Right cardiac atrium (tissue), 5 donors: ENCODE measurements around the gene AQP12A. TPM values are rescaled to one million over a fixed set of nuclear protein-coding genes. Genes with fewer than 3 reads are reported as not detected.
A peak's percentile ranks its signal among the peaks of the same experiment; 100 is the strongest.
"Not testable (repeated sequence)": the region's sequence is repeated elsewhere in the genome, so short reads cannot be mapped to it uniquely, and the experiment has no call there.

Experiments used
- ATAC-seq, 2 donors: fragments of 200-7000 bp; cut with Tn5 transposase; one replicate each; pipeline versions ENCODE4 v1.8.0 to v1.9.1; 2020; ENCODE audit warnings: moderate library complexity in 2 of 2, mild to moderate bottlenecking in 1 of 2
- DNase-seq, 3 donors: peaks; one replicate each; pipeline ENCODE4 v3.0.0-alpha.2; 2020
- H3K27ac ChIP-seq: one replicate; pipeline ENCODE4 v1.5.1; 2013; ENCODE audit warnings: mild to moderate bottlenecking, low read length, control low read depth, moderate library complexity
- H3K27me3 ChIP-seq: one replicate; pipeline ENCODE4 v1.6.1; 2013; ENCODE audit not compliant: control insufficient read depth, insufficient read depth
- H3K4me1 ChIP-seq: one replicate; pipeline ENCODE4 v1.6.1; 2013; ENCODE audit warnings: low read length; ENCODE audit not compliant: control insufficient read depth, insufficient read depth
- H3K4me3 ChIP-seq: one replicate; pipeline ENCODE4 v1.5.1; 2013; ENCODE audit warnings: low read length, control low read depth
- H3K9me3 ChIP-seq: one replicate; pipeline ENCODE4 v1.6.1; 2013; ENCODE audit warnings: low read length; ENCODE audit not compliant: control insufficient read depth
- WGBS: extraction: QIAGEN DNeasy Blood & Tissue Kit; methylation state at CpG from one replicate; pipeline ENCODE4 v1.1.7; 2013; 5-methylcytosine and 5-hydroxymethylcytosine counted together
- intact Hi-C, 4 donors: fragments of 100-400 bp; cut with DNase I; formaldehyde crosslinking; loops; one replicate each; pipeline versions ENCODE4 v1.11.0 to v1.14.0; 2022 to 2023
- polyA plus RNA-seq: library from polyadenylated mRNA; stranded (reverse); fragments of 200-250 nt; gene quantifications from one replicate; pipeline ENCODE4 v1.2.3, GENCODE V29; 2013
- total RNA-seq, 4 donors: library from RNA; stranded (reverse); fragmentation: NEBNext Ultra II Directional; extraction: Animal tissue kit (Norgen Biotek cat#: 25700); gene quantifications; one replicate each; pipeline ENCODE4 v1.2.1, GENCODE V29; 2021
- donor health status: healthy with polysubstance abuse.
- donor health status: DM: no; HTN: yes; CAD: no.
- donor health status: DM: no; HTN: no; CAD: no.
- donor health status: DM: no; HTN: yes; CAD: no; lungs with severe emphysema.
- donor health status: DM: yes; HTN: yes; CAD: no.

AQP12A gene
- total and polyA plus RNA-seq, 5 donors: not detected

DNA sequence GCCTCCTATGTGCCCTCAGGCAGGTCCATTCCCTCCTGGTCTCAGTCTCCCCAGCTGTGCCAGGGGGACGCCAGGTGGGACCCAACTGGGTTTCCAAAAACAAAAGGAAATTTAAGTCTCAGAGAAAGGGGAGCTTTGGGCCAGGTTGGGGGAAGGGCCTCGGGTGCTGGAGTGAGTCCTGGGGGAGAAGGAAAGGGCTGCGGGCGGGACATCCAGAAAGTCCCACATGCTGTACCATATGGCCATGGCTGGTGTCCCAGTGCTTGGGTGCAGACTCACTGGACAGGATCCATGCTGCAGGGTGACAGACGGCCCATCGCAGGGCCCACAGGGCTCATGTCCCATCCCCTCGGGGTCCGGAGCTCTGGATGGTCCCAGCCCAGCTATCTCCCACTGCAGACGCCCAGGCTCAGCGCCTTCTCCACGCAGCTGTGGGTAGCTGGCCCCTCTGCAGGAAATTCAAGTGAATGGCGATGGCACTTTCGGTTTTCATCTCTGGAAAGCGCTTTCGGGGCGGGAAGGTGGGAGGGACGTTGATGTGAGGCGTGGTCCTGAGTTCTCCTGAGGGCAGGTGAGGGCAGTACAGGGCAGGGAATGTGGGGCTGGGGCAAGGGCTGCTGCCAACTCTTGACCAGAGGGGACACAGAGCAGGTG, 1.1 kb upstream of the AQP12A start:
- DNase-seq: peak in 1 of 3 donors; percentile 23
- ATAC-seq, H3K27me3 ChIP-seq, H3K27ac ChIP-seq, H3K4me1 ChIP-seq, H3K9me3 ChIP-seq, H3K4me3 ChIP-seq, intact Hi-C loops: not testable (repeated sequence)
- 74% methylated on average over 6 of the region's 18 CpGs for WGBS

DNA sequence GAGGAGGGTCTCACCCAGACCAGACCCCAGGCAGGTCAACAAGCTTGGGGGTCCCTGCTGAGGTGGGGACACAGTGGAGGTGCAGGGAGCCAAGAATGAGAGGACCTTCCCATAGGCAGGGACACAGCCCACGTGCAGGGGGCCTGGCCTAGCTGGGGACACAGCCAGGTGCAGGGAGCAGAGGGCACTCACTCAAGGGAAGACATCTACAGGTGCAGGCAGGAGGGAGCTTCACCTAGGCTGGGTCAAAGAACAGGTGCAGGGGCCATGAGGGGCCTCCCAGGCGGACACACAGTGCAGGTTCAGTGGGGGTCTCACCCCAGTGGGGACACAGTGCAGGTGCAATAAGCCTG, 615 bp upstream of the AQP12A start:
- intact Hi-C loops, H3K4me1 ChIP-seq, H3K4me3 ChIP-seq, ATAC-seq, H3K27ac ChIP-seq, H3K9me3 ChIP-seq, H3K27me3 ChIP-seq, DNase-seq: not testable (repeated sequence)
- 45% methylated on average over 1 of the region's 2 CpGs for WGBS

DNA sequence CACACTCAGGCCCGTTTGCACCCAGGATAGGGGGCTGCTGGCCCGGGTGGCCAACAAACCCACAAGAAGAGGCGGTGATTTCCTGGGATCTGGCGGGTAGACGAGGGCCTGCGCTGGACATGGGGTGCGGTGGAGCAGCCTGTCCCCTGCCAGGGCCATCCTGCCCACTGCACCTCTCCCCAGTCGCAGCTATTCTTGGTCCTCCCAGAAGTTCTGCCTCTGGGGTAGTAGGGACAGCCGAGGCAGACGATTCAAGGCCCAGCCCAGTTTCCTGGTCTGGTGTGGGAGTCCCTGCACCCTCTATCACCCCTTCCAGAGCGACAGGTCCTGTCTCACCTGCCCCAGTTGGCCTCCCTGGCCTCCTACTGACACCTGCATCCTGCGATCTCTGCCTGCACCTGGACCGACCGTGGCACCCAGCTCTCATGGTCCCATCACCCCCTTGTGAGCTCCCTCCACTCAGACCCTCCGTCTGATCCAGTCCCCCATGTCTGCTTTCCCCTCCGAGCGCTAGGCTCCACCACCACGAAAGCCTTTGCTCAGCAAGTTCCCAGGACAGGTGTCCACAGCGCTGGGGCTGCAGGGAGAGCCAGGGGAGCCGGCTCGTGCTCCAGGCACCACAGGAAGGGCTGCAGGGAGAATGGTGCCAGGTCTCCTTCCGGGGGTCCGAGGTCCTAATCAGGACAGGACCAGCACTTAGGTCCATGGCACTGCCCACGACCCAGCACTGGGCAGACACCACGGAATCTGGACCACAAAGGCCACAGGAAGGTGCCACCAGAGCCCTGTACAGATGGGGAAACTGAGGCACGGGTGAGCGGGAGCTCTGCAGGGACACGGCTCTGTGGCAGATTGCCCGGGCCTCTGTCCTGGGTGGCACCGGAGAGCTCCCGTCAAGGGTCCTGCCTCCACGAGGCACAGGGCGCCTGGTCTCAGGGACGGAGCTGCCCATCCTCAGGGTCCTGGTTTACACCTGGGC, 1.2 kb downstream of the AQP12A start:
- 67% methylated on average over 14 of the region's 34 CpGs for WGBS
- H3K9me3 ChIP-seq, H3K4me3 ChIP-seq, H3K4me1 ChIP-seq, H3K27ac ChIP-seq, H3K27me3 ChIP-seq, intact Hi-C loops, ATAC-seq: not testable (repeated sequence)
- peak in 1 of 3 donors; percentile 24 for DNase-seq

DNA sequence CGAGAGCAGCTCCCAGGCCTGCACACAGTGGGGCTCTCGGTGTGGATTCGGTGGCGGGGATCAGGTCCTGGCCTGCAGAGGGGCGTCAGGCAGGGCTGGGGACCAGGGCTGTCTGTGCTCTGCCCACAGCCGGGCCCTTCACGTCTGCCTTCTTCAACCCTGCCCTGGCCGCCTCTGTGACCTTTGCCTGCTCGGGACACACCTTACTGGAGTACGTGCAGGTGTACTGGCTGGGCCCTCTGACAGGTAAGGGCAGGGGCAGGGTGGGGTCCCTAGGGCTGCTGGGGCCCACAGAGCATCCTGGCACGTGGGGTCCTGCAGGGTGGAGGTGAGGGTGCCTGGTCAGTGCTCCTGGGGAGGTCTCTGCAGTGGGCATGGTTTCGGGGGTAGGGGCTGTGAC, 2.6 kb downstream of the AQP12A start:
- H3K9me3 ChIP-seq, DNase-seq, intact Hi-C loops, H3K27me3 ChIP-seq, H3K4me3 ChIP-seq, H3K4me1 ChIP-seq, H3K27ac ChIP-seq, ATAC-seq: not testable (repeated sequence)
- WGBS: 100% methylated on average over 1 of the region's 12 CpGs

DNA sequence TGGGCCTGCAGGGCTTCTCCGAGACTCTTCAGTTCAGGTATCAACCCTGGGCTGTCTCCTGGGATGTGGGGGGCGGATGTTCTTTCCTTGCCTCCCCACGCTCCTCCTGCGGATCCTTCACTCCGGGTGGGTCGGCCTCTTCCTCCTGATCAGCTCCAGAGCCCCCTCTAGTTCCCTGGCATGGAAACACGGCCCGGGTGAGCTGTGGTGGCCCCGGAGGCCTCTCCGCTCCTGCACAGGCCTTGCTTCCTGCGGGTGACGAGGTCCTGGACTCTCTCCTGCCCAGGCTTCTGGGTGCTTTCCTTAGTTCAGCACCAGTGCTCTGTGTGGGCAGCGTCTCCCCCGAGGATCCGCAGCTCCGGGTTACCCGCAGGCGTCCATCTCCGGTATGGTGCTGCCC, 3.9 kb downstream of the AQP12A start:
- H3K4me1 ChIP-seq, H3K4me3 ChIP-seq, H3K27me3 ChIP-seq, ATAC-seq, H3K9me3 ChIP-seq, intact Hi-C loops, DNase-seq, H3K27ac ChIP-seq: not testable (repeated sequence)
- no CpG with 5 or more reads among the region's 19 CpGs for WGBS

DNA sequence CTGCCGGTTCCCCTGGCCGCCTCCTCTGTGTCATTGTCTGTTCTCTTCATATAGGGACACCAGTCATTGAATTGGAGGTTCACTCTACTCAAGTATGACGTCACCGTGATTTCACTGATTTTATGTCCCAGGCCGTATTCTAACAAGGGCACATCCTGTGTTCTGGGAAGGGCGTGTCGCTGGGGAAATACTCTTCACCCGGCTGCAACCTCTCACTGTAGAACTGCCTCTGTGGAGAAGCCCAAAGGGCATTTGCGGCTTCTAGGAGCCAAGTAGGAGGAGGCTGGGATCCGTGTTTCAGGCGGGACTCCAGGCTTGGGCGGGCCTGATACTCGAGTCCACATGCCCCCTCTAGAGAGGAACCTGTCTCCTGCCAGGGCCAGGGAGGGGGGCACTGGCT, 4.8 kb downstream of the AQP12A start:
- ATAC-seq: peak in 1 of 2 donors; percentile 32
- 60% methylated on average over 4 of the region's 13 CpGs for WGBS
- H3K9me3 ChIP-seq, intact Hi-C loops, H3K4me3 ChIP-seq, H3K27ac ChIP-seq, DNase-seq, H3K27me3 ChIP-seq, H3K4me1 ChIP-seq: not testable (repeated sequence)

DNA sequence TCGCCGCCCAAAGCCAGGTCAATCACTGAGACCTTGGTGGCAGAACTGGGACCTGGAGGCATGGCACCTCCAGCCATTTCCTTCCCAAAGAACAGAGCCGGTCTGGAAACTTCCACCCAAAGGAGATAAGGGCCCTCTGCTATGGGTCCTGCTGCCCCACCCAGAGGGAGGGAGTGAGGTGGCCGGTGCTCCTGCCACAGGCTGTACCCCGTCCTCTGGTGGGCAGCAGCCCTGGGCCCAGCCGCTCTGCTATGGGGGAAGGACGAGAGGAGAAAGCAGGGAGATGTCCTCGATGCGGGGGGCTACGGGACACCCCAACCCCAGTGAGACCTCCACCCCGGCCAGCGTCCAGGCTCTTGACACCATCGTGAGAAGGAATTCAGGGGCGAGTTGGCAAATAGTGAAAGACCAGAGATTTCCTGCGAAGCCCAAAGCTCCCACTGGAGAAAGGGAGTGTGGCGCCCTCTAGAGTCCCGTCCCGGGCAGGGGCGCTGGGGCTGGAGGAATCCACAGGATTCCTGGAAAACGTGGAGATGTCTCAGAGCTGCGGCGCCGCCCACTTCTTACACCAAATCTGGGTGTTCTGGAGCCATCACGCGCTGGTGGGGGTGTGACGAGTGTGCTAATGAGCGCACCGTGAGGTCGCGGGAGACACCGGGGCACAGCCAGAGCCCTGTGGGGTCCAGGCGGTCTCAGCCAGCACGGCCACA, 7.3 kb downstream of the AQP12A start:
- H3K27me3 ChIP-seq, H3K4me3 ChIP-seq, H3K4me1 ChIP-seq, H3K9me3 ChIP-seq, intact Hi-C loops, H3K27ac ChIP-seq: not testable (repeated sequence)
- peak in 2 of 3 donors; percentile 6 to 35 for DNase-seq
- ATAC-seq: peak in 1 of 2 donors; percentile 23
- WGBS: 61% methylated on average over 8 of the region's 33 CpGs

DNA sequence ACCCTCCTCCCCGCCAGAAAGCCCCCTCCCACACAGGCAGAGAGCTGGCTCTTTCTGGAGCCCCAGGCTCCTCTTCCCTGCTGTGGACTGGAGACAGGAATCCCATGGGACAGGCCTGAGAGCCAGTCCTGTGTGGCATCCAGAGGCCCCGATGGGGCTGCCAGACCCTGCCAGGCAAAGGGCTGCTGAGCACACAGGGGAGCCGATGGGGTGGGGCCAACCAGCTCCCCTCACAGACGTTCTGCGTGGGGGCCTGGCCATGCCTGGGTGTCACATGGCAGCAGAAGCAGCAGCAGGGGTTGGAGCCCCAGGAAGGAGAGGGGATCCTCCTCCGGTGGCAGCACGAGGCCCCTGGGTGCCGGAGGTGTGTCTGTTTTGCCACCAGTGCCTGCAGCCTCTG, 8.2 kb downstream of the AQP12A start:
- not testable (repeated sequence) for H3K9me3 ChIP-seq, H3K27me3 ChIP-seq, H3K4me3 ChIP-seq, ATAC-seq, H3K4me1 ChIP-seq, H3K27ac ChIP-seq
- WGBS: 39% methylated on average over 8 of the region's 8 CpGs
- intact Hi-C loops: loop anchor here in 3 of 4 donors (10.0 kb wide), 1 partner anchor 185 kb away; no protein-coding TSS in a partner anchor
- DNase-seq: peak in 2 of 3 donors; percentile 16 to 31

DNA sequence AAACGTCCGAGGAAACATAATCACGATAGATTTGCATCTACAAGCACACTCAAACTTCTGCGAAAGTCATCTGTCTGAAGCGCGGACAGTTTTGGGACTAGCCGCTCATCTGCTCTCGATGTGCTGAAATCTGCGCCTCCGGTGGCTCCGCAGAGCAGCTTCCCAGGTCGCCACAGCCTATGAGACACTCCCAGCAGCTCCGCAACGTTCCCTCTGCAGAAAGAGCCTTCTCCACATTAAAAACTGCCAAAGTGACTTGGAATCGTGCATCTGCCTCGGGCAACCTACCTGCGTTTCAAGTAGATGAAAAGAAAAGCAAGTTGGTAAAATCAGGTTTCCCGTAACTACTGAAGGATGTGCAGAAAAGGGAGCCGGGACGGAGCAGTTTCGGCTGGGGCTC, 8.9 kb downstream of the AQP12A start:
- WGBS: 79% methylated on average over 18 of the region's 21 CpGs
- not testable (repeated sequence) for ATAC-seq, H3K27ac ChIP-seq, H3K27me3 ChIP-seq, H3K9me3 ChIP-seq, H3K4me3 ChIP-seq, H3K4me1 ChIP-seq
- DNase-seq: peak in 1 of 3 donors; percentile 7
- intact Hi-C loops: loop anchor here in 3 of 4 donors (10.0 kb wide), 1 partner anchor 186 kb away; no protein-coding TSS in a partner anchor

DNA sequence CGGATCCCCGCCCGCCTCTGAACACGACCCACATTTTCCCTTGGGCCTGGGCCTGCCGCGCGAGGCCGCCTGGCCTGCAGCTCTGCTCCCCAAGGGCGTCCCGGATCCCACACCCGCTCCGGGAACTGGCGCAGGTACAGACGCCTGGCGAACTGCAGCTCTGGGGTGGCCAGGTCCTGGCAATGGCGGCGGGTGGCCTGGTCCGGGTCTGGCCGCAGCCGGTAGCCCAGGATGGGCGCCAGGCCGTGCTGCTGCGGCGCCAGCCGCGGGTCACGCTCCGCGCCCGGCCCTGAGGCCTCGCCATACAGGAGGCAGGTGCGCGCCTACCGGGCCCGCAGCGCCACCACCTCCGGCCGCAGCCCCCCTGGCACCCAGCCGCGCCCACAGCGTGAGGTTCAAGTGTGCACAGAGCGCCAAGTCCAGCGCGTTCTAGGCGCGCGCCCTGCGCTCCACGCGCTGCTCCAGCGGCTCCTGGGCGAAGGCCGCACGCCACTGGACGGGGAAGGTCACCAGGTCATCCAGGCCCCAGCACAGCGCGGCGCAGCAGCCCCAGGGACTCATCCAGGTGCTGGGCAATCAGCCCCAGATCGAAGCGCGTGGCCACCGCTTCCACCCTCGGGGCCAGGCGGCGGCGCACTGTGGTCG, 9.5 kb downstream of the AQP12A start:
- H3K27ac ChIP-seq: no peak overlapping the region
- peak in 2 of 3 donors; percentile 46 to 54 for DNase-seq
- no peaks in the 10 kb centered on the region for H3K9me3 ChIP-seq
- ATAC-seq: no peak
- no peak overlapping the region for H3K4me3 ChIP-seq
- intact Hi-C loops: loop anchor here in 3 of 4 donors (10.0 kb wide), 1 partner anchor 186 kb away; no protein-coding TSS in a partner anchor
- WGBS: 83% methylated on average over 67 of the region's 67 CpGs
- H3K4me1 ChIP-seq: no peaks in the 10 kb centered on the region
- H3K27me3 ChIP-seq: no peaks in the 10 kb centered on the region
